GM19025 (cell line): ENCODE data around the gene PAGE4.

ENCODE experiments used
- ATAC-seq: cut with Tn5 transposase; IDR thresholded peaks from one replicate; pipeline ENCODE4 v1.9.1; 2021; ENCODE audit warnings: mild to moderate bottlenecking, low read depth, moderate library complexity; ENCODE audit not compliant: unreplicated experiment

The PAGE4 gene

GRCh38 chrX:49829016-49829415 is at the start of gene PAGE4:
Gene PAGE4, plus strand, starts transcription at chrX:49829303. Its CDS starts 1,126 bp downstream, at chrX:49830429.
- no peak for ATAC-seq

GRCh38 chrX:49784747-49785280 is 44.3 kb upstream of the PAGE4 start:
- no peak for ATAC-seq

- no peak for ATAC-seq
These were observed 36.7 kb upstream of the PAGE4 start for GRCh38 chrX:49792376-49792775.

GRCh38 chrX:49793686-49794085 is 35.4 kb upstream of the PAGE4 start:
- no peak for ATAC-seq

GRCh38 chrX:49799828-49800227 is 29.3 kb upstream of the PAGE4 start:
- ATAC-seq: no peak

GRCh38 chrX:49809891-49810632 is 19.0 kb upstream of the PAGE4 start:
- ATAC-seq: no peak

- no peak for ATAC-seq
These were observed 16.9 kb upstream of the PAGE4 start for GRCh38 chrX:49812177-49812576.

GRCh38 chrX:49816435-49816834 is 12.7 kb upstream of the PAGE4 start:
- ATAC-seq: no peak

GRCh38 chrX:49838374-49838773 is 9.3 kb downstream of the PAGE4 start:
- peak; percentile 72 for ATAC-seq

- ATAC-seq: no peak
These were observed 11.6 kb downstream of the PAGE4 start for GRCh38 chrX:49840679-49841078.

- ATAC-seq: no peak
These were observed 13.5 kb downstream of the PAGE4 start for GRCh38 chrX:49842621-49843020.

- no peak for ATAC-seq
These were observed 15.5 kb downstream of the PAGE4 start for GRCh38 chrX:49844611-49845010.

- ATAC-seq: no peak
These were observed 16.7 kb downstream of the PAGE4 start for GRCh38 chrX:49845701-49846403.

GRCh38 chrX:49846522-49846921 is 17.4 kb downstream of the PAGE4 start:
- no peak for ATAC-seq

GRCh38 chrX:49848275-49848674 is 19.2 kb downstream of the PAGE4 start:
- no peak for ATAC-seq

- no peak for ATAC-seq
These were observed 20.9 kb downstream of the PAGE4 start for GRCh38 chrX:49850028-49850427.

GRCh38 chrX:49853661-49854060 is 24.6 kb downstream of the PAGE4 start:
- ATAC-seq: no peak

- no peak for ATAC-seq
These were observed 27.7 kb downstream of the PAGE4 start for GRCh38 chrX:49856819-49857218.

- ATAC-seq: no peak
These were observed 29.2 kb downstream of the PAGE4 start for GRCh38 chrX:49858341-49858740.

- no peak for ATAC-seq
These were observed 30.4 kb downstream of the PAGE4 start for GRCh38 chrX:49859491-49859890.

GRCh38 chrX:49860867-49861535 is 31.9 kb downstream of the PAGE4 start:
- no peak for ATAC-seq
